Brain microvascular endothelial cell (primary cell): ENCODE results near the gene ARHGEF7.

Source experiments
- DNase-seq: peaks from one replicate; pipeline ENCODE4 v3.0.0-alpha.2; 2020
- H3K27ac ChIP-seq: fragments of 250-450 bp; sonication (Bioruptor Pico); 2 replicates; pipeline ENCODE4 v1.5.1; 2020; ENCODE audit warnings: mild to moderate bottlenecking, moderate library complexity
- H3K27me3 ChIP-seq: fragments of 250-450 bp; sonication (Bioruptor Pico); replicated peaks from 2 replicates; pipeline ENCODE4 v1.5.1; 2020; ENCODE audit warnings: mild to moderate bottlenecking
- H3K36me3 ChIP-seq: fragments of 250-450 bp; sonication (Bioruptor Pico); replicated peaks from 2 replicates; pipeline ENCODE4 v1.5.1; 2020; ENCODE audit warnings: mild to moderate bottlenecking
- H3K4me3 ChIP-seq: 2 replicates; pipeline ENCODE4 v1.5.1; 2011; ENCODE audit warnings: low read depth, mild to moderate bottlenecking, control low read depth, low read length, moderate library complexity
- in situ Hi-C: cut with HindIII; loops from 2 replicates; pipeline ENCODE4 v1.10.0; 2017; ENCODE audit warnings: low sequenced_read_pairs, low pct_ligation_motif_present
- TF ChIP-seq, protein P1 (sequence below): IDR thresholded peaks from 2 replicates; pipeline ENCODE4 v1.5.1; 2011; ENCODE audit warnings: low read depth, mild to moderate bottlenecking, moderate library complexity, low read length, control low read depth, inconsistent platforms; ENCODE audit errors: missing control alignments

Gene ARHGEF7

DNA sequence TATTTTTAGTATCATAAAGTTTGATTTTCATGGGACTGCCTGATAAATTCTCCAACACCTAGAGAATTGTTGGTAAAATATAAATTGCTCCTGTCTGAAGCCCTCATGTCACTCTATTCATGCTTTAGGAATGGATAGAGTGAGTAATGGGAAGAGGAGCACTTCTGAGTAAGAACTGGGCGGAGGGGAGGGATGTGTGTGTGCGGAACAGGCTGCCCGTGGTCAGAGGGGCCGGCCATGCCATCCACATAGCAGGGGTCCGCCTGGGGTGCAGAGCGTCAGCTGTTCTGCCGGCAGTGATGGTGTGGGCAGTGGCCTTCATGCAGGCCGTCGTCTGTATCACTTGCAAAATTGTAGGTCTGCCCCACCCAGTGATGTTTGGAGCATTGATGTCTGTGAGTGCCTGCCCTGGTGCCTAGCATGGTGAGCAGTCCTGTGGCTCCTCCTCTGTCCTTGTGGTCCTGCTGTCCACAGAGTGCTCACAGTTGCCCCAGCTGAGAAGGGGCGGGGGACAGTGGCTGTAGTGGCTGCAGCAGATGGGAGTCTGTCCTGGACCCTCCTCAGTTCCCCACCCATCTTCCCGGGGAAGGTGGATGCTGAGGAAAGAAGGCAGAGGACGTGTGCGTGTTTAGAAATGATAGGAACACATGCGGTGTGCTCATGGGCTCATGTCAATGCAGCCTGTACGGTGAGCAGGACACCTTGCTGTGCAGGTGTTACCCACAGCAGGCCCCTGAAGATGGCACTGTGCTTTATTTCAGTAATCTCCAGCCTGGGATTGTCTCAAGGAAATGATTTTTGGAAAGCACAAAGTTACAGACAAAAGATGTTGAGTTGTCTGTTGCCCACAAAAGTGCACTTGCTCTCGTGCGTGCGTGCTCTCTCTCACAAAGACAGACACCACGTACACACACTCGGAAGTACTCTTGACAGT is 155.9 kb downstream of the ARHGEF7 start:
- in situ Hi-C loops = no loop called here
- Histone ChIP-seq H3K36me3 (peaks cover 36% of the 10 kb centered on the region), H3K27me3 (no peaks in the 10 kb centered on the region), H3K4me3 (no peak overlapping the region), H3K27ac (peak overlapping the region; percentile 74)
- peak; percentile 70 for DNase-seq
- TF ChIP-seq, protein P1, sequence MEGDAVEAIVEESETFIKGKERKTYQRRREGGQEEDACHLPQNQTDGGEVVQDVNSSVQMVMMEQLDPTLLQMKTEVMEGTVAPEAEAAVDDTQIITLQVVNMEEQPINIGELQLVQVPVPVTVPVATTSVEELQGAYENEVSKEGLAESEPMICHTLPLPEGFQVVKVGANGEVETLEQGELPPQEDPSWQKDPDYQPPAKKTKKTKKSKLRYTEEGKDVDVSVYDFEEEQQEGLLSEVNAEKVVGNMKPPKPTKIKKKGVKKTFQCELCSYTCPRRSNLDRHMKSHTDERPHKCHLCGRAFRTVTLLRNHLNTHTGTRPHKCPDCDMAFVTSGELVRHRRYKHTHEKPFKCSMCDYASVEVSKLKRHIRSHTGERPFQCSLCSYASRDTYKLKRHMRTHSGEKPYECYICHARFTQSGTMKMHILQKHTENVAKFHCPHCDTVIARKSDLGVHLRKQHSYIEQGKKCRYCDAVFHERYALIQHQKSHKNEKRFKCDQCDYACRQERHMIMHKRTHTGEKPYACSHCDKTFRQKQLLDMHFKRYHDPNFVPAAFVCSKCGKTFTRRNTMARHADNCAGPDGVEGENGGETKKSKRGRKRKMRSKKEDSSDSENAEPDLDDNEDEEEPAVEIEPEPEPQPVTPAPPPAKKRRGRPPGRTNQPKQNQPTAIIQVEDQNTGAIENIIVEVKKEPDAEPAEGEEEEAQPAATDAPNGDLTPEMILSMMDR = no peak

GRCh38 chr13:111272117-111272516 is 157.0 kb downstream of the ARHGEF7 start:
- DNase-seq = no peak
- H3K36me3 ChIP-seq = peaks cover 44% of the 10 kb centered on the region
- no peak overlapping the region for H3K27ac ChIP-seq
- no peak overlapping the region for H3K4me3 ChIP-seq
- H3K27me3 ChIP-seq = no peaks in the 10 kb centered on the region
- in situ Hi-C loops = no loop called here
- TF ChIP-seq, protein P1 = no peak

DNA sequence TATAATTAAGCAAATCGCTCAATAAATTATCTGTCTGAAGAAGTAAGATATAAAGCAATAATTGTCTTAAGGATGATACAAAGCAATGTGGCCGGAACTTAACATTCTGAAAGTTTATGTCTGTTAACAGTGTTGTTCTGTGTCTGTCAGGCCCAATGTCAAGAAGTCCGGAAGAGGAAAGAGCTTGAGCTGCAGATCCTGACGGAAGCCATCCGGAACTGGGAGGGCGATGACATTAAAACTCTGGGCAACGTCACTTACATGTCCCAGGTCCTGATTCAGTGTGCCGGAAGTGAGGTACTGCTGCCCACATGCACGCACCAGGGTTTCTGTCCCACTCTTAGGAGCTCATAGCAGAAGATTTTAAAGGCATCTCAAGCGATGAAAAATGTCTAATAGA is 160.3 kb downstream of the ARHGEF7 start:
- H3K27ac ChIP-seq = no peak overlapping the region
- TF ChIP-seq, protein P1 = no peak
- in situ Hi-C loops = no loop called here
- no peak for DNase-seq
- H3K4me3 ChIP-seq = no peak overlapping the region
- no peaks in the 10 kb centered on the region for H3K27me3 ChIP-seq
- H3K36me3 ChIP-seq = peaks cover 38% of the 10 kb centered on the region

GRCh38 chr13:111275995-111276618 is 161.0 kb downstream of the ARHGEF7 start:
- DNase-seq = no peak
- no peak overlapping the region for H3K4me3 ChIP-seq
- TF ChIP-seq, protein P1 = no peak
- H3K27ac ChIP-seq = no peak overlapping the region
- H3K27me3 ChIP-seq = no peaks in the 10 kb centered on the region
- H3K36me3 ChIP-seq = peaks cover 38% of the 10 kb centered on the region
- in situ Hi-C loops = no loop called here

DNA sequence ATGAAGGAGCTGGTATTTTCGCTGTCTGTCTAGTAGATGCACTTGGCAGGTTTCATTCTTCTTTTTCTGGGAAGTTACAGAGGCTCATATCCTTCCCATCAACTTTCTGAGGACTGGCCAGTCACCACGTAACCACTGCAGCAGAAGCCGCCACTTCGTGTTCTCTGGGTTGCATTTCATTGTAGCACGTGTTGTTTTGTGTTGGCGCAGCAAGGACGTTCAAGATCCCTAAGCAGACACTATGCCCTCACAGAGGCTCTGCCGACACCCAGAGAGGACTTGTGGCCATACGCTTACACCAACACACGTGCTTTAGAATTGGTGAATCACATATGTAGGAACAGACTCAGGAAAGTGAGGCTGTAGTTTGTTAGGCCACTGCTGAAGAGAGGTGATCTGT is 163.1 kb downstream of the ARHGEF7 start:
- Histone ChIP-seq H3K36me3 (peaks cover 37% of the 10 kb centered on the region), H3K4me3 (no peak overlapping the region), H3K27me3 (no peaks in the 10 kb centered on the region), H3K27ac (no peak overlapping the region)
- no peak for DNase-seq
- in situ Hi-C loops = no loop called here
- TF ChIP-seq, protein P1 = no peak
